Measurements from ENCODE around the gene PTPRG. TPM values are rescaled to one million over a fixed set of nuclear protein-coding genes. Genes with fewer than 3 reads are reported as not detected.

Gene PTPRG
- total and polyA plus RNA-seq, 10 of the 15 experiments (the other 5 are each of a cell fraction or from before 2014, with no cell fraction given), result 0.29 to 20.7 (median 1.4) TPM

DNA sequence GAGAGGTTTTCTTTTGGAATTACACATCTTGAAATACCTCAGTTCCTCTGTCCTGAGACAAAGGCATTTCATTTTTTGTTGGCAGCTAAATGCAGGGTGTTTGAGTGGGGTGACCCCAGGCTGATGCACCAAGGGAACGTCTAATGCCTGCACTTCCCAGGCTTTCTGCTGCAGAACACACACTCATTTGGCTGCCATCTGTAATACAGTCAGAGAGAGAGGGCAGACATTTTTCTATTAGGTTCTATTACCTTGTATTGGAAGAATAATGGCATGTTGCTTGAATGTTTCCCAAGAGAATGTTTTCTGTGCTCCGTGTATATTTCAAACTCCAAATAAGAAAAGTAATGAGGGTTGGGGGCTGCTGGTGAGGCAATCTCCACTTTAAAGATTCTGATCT, 87.1 kb downstream of the PTPRG start:
- ATAC-seq (no peak), DNase-seq (ENCODE audit: low read depth, low spot score) (no peak), FAIRE-seq (no peak)
- TF ChIP-seq POLR2A (IDR thresholded peaks at IDR 0.05; ENCODE audit: low read depth, low read length) (no peak), CTCF (IDR thresholded peaks at IDR 0.05 in 2 of 3, conservative IDR thresholded peaks at IDR 0.05 in 1 of 3; ENCODE audit: control insufficient read depth in 2 of 3, extremely low read depth in 1 of 3, insufficient read depth in 1 of 3, low read depth in 3 of 3, low read length in 3 of 3) (no peak), ZZZ3 (IDR thresholded peaks at IDR 0.05; ENCODE audit: control insufficient read depth, insufficient read length, low read depth) (no peak), CEBPB (IDR thresholded peaks at IDR 0.05; ENCODE audit: borderline replicate concordance in 1 of 2, low read depth in 2 of 2, low read length in 2 of 2) (no peak), PAX8 (IDR thresholded peaks at IDR 0.05) (no peak), CHD4 (IDR thresholded peaks at IDR 0.05) (no peak)
- TF ChIP-seq, protein P1, sequence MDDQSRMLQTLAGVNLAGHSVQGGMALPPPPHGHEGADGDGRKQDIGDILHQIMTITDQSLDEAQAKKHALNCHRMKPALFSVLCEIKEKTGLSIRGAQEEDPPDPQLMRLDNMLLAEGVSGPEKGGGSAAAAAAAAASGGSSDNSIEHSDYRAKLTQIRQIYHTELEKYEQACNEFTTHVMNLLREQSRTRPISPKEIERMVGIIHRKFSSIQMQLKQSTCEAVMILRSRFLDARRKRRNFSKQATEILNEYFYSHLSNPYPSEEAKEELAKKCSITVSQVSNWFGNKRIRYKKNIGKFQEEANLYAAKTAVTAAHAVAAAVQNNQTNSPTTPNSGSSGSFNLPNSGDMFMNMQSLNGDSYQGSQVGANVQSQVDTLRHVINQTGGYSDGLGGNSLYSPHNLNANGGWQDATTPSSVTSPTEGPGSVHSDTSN (IDR thresholded peaks at IDR 0.05; ENCODE audit: insufficient replicate concordance, low read depth, low read length), result no peak
- no TSS peak for BruUV-seq (replicated peaks)
- H3K9ac ChIP-seq (ENCODE audit: control insufficient read depth, insufficient read depth, low read length), result no peak overlapping the region
- H3K4me3 ChIP-seq, result no peak overlapping the region
- H3K27ac ChIP-seq (ENCODE audit: control insufficient read depth, insufficient read depth), result no peak overlapping the region
- H3K79me2 ChIP-seq (ENCODE audit: control insufficient read depth, insufficient read depth, low read length), result no peaks in the 10 kb centered on the region
- in situ Hi-C loops (cut with MboI) (no loop called here), intact Hi-C loops (cut with micrococcal nuclease; ENCODE audit: unreplicated experiment) (no loop called here)
- no peaks in the 10 kb centered on the region for H4K20me1 ChIP-seq (ENCODE audit: control insufficient read depth, insufficient read depth)
- ChIA-PET POLR2A (no interaction called here), RAD21 (ENCODE audit: unreplicated experiment) (no interaction called here), SMC1A (ENCODE audit: uncharacterized antibody, unreplicated experiment) (interaction anchor here (2.2 kb wide), 1 partner anchor 18 kb away, joined by 6 read pairs; no protein-coding TSS in a partner anchor), CTCF (no interaction called here)
- H2AFZ ChIP-seq (ENCODE audit: control insufficient read depth, low read depth, low read length), result no peak overlapping the region
- H3K4me2 ChIP-seq (ENCODE audit: control insufficient read depth, insufficient read depth), result no peak overlapping the region
- H3K9me3 ChIP-seq (replicated peaks; ENCODE audit: control insufficient read depth, insufficient read depth, low read length), result no peaks in the 10 kb centered on the region
- H3K27me3 ChIP-seq (replicated peaks in 1 of 2; ENCODE audit: control insufficient read depth in 2 of 2, insufficient read depth in 2 of 2, low read length in 1 of 2), result no peaks in the 10 kb centered on the region
- H3K36me3 ChIP-seq (ENCODE audit: control insufficient read depth in 2 of 2, insufficient read depth in 2 of 2, low read length in 1 of 2), result no peaks in the 10 kb centered on the region
- 0% methylated on average over 2 of the region's 2 CpGs for WGBS (ENCODE audit: insufficient coverage, insufficient replicate concordance, low lambda C conversion rate, missing lambda C conversion rate)
- H3K4me1 ChIP-seq (ENCODE audit: control insufficient read depth, insufficient read depth, low read length), result no peaks in the 10 kb centered on the region
